Breast epithelium (tissue), 3 donors: ENCODE data around the gene KDM5B.

Experiments
- CTCF ChIP-seq, 3 donors: fragments of 450-650 bp; IDR thresholded peaks; one replicate each; pipeline ENCODE4 v1.5.1; 2016 to 2017; ENCODE audit warnings: antibody characterized with exemption in 3 of 3, mild to moderate bottlenecking in 3 of 3, moderate library complexity in 3 of 3
- POLR2A ChIP-seq: fragments of 450-650 bp; IDR thresholded peaks from one replicate; pipeline ENCODE4 v1.6.1; 2016; ENCODE audit warnings: antibody characterized with exemption, mild to moderate bottlenecking, moderate library complexity
- POLR2AphosphoS5 ChIP-seq, 3 donors: sonication (generic); formaldehyde crosslinking; IDR thresholded peaks; one replicate each; pipeline ENCODE4 v1.6.1; 2017; ENCODE audit warnings: antibody characterized with exemption in 3 of 3

- TF ChIP-seq POLR2A (no peak), CTCF (IDR thresholded peaks at IDR 0.05) (no peak), POLR2AphosphoS5 (IDR thresholded peaks at IDR 0.05) (no peak)
Measured at GRCh38 chr1:202802998-202803932, 5.0 kb downstream of the KDM5B start.
